Neuronal stem cell (in vitro differentiated cells): ENCODE results near the gene NKD2.

Experiments
- DNase-seq: peaks from one replicate; pipeline ENCODE4 v3.0.0-alpha.2; 2013; ENCODE audit warnings: low spot score
- H2AFZ ChIP-seq: one replicate; pipeline ENCODE4 v1.6.1; 2013; ENCODE audit warnings: mild to moderate bottlenecking, low read length, inconsistent platforms
- H2AK5ac ChIP-seq: 2 replicates; pipeline ENCODE4 v1.6.1; 2013; ENCODE audit warnings: low read depth, mild to moderate bottlenecking, inconsistent platforms, low read length, moderate library complexity, mixed read lengths
- H2BK120ac ChIP-seq: 2 replicates; pipeline ENCODE4 v1.6.1; 2013; ENCODE audit warnings: low read depth, mild to moderate bottlenecking, inconsistent platforms, low read length, moderate library complexity, mixed read lengths
- H2BK12ac ChIP-seq: one replicate; pipeline ENCODE4 v1.6.1; 2013; ENCODE audit warnings: low read length, inconsistent platforms
- H2BK15ac ChIP-seq: 2 replicates; pipeline ENCODE4 v1.6.1; 2013; ENCODE audit warnings: mild to moderate bottlenecking, low read length, inconsistent platforms, mixed read lengths
- H2BK5ac ChIP-seq: one replicate; pipeline ENCODE4 v1.6.1; 2013; ENCODE audit warnings: inconsistent platforms, mild to moderate bottlenecking, low read length, moderate library complexity
- H3K14ac ChIP-seq: one replicate; pipeline ENCODE4 v1.6.1; 2013; ENCODE audit warnings: low read length, inconsistent platforms
- H3K18ac ChIP-seq: 2 replicates; pipeline ENCODE4 v1.6.1; 2013; ENCODE audit warnings: low read length, inconsistent platforms
- H3K23ac ChIP-seq: 2 replicates; pipeline ENCODE4 v1.6.1; 2013; ENCODE audit warnings: low read depth, mild to moderate bottlenecking, mixed read lengths, low read length, inconsistent platforms; ENCODE audit not compliant: poor library complexity
- H3K27ac ChIP-seq: replicated peaks from 3 replicates; pipeline ENCODE4 v1.5.1; 2013; ENCODE audit warnings: low read length, inconsistent platforms
- H3K27me3 ChIP-seq, 3 experiments: 2 replicates each; pipeline ENCODE4 v1.6.1; 2013; ENCODE audit warnings: low read length in 3 of 3, mild to moderate bottlenecking in 2 of 3, inconsistent platforms in 1 of 3, low read depth in 1 of 3, mixed read lengths in 1 of 3, moderate library complexity in 1 of 3; ENCODE audit not compliant: control insufficient read depth in 3 of 3, insufficient read depth in 3 of 3
- H3K36me3 ChIP-seq, 2 donors: replicated peaks in 1 of 2; 2 replicates each; pipeline ENCODE4 v1.6.1; 2013; ENCODE audit warnings: low read length in 2 of 2; ENCODE audit not compliant: control insufficient read depth in 2 of 2, insufficient read depth in 2 of 2
- H3K4ac ChIP-seq: 2 replicates; pipeline ENCODE4 v1.6.1; 2013; ENCODE audit warnings: inconsistent platforms, mild to moderate bottlenecking, low read length, moderate library complexity
- H3K4me1 ChIP-seq, 2 donors: 1 replicate in 1 of 2; 2 replicates in 1 of 2; pipeline ENCODE4 v1.6.1; 2013; ENCODE audit warnings: low read length in 2 of 2, low read depth in 1 of 2; ENCODE audit not compliant: control insufficient read depth in 2 of 2, insufficient read depth in 1 of 2
- H3K4me2 ChIP-seq: one replicate; pipeline ENCODE4 v1.6.1; 2013; ENCODE audit warnings: mild to moderate bottlenecking, low read length, inconsistent platforms; ENCODE audit not compliant: insufficient read depth, poor library complexity, severe bottlenecking
- H3K4me3 ChIP-seq, 2 donors: 2 replicates each; pipeline ENCODE4 v1.5.1; 2013; ENCODE audit warnings: low read length in 2 of 2, mild to moderate bottlenecking in 2 of 2, inconsistent platforms in 1 of 2, moderate library complexity in 1 of 2
- H3K79me1 ChIP-seq: one replicate; pipeline ENCODE4 v1.6.1; 2013; ENCODE audit warnings: low read depth, mild to moderate bottlenecking, inconsistent platforms, low read length, moderate library complexity
- H3K9ac ChIP-seq: one replicate; pipeline ENCODE4 v1.6.1; 2013; ENCODE audit warnings: mild to moderate bottlenecking, low read depth, low read length, inconsistent platforms; ENCODE audit not compliant: poor library complexity
- H3K9me3 ChIP-seq, 2 donors: replicated peaks in 1 of 2; 2 replicates each; pipeline versions ENCODE3 to v1.6.1; 2013; ENCODE audit warnings: low read length in 2 of 2, mild to moderate bottlenecking in 2 of 2, inconsistent platforms in 1 of 2, low read depth in 1 of 2, mixed read lengths in 1 of 2, moderate library complexity in 1 of 2; ENCODE audit not compliant: control insufficient read depth in 2 of 2, insufficient read depth in 1 of 2
- H4K8ac ChIP-seq: one replicate; pipeline ENCODE4 v1.6.1; 2013; ENCODE audit warnings: low read depth, mild to moderate bottlenecking, inconsistent platforms, low read length, moderate library complexity
- H4K91ac ChIP-seq: one replicate; pipeline ENCODE4 v1.6.1; 2013; ENCODE audit warnings: low read length, low read depth, mild to moderate bottlenecking, inconsistent platforms; ENCODE audit not compliant: poor library complexity
- WGBS, 2 donors: extraction: QIAGEN DNeasy Blood & Tissue Kit; methylation state at CpG; one replicate each; pipeline ENCODE4 v1.1.7; 2013; ENCODE audit warnings: missing lambda C conversion rate in 2 of 2, mixed read lengths in 1 of 2; ENCODE audit not compliant: insufficient read length in 2 of 2, insufficient replicate concordance in 1 of 2; ENCODE audit errors: extremely low coverage in 2 of 2; 5-methylcytosine and 5-hydroxymethylcytosine counted together

Gene NKD2

DNA sequence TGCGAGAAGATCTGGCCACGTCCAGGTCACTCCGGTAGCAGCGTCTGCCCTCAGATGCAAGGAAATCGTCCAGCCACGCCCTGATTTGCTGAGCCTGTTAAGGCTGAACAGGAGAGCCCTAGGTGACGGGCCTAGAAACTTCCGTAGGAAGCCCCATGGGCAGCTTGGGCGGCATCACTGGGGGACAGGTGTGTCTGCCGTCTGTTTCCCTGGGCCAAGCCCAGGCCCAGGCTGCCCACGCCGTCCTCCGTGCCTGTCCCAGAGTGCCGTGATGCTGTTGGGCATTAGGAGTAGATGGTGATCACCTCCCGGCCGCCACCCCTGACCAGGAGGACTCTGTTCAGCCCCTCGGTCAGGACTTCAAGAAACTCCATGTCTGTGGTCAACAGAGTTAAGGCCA is 43.5 kb downstream of the NKD2 start:
- no peak overlapping the region for H2AK5ac ChIP-seq
- H2BK120ac ChIP-seq = no peak overlapping the region
- peaks cover 0 to 3% of the 10 kb centered on the region in 2 donors for H3K9me3 ChIP-seq
- no peak overlapping the region for H2BK5ac ChIP-seq
- no peak overlapping the region for H3K4ac ChIP-seq
- no peak overlapping the region for H2AFZ ChIP-seq
- no peak overlapping the region for H3K4me2 ChIP-seq
- H3K4me1 ChIP-seq = peaks cover 2 to 3% of the 10 kb centered on the region in 2 donors
- no peak overlapping the region for H4K8ac ChIP-seq
- no peak for DNase-seq
- H3K23ac ChIP-seq = no peak overlapping the region
- no peak overlapping the region for H3K18ac ChIP-seq
- H3K36me3 ChIP-seq = peaks cover 38 to 60% of the 10 kb centered on the region in 2 donors
- H2BK15ac ChIP-seq = no peak overlapping the region
- H3K27me3 ChIP-seq = no peaks in the 10 kb centered on the region
- no peak overlapping the region for H4K91ac ChIP-seq
- H3K27ac ChIP-seq = no peak overlapping the region
- H3K79me1 ChIP-seq = peaks cover 6% of the 10 kb centered on the region
- WGBS, 2 donors = no CpG with 5 or more reads among the region's 17 CpGs
- no peak overlapping the region for H3K4me3 ChIP-seq
- H3K9ac ChIP-seq = no peak overlapping the region
- no peak overlapping the region for H3K14ac ChIP-seq
- H2BK12ac ChIP-seq = no peak overlapping the region

DNA sequence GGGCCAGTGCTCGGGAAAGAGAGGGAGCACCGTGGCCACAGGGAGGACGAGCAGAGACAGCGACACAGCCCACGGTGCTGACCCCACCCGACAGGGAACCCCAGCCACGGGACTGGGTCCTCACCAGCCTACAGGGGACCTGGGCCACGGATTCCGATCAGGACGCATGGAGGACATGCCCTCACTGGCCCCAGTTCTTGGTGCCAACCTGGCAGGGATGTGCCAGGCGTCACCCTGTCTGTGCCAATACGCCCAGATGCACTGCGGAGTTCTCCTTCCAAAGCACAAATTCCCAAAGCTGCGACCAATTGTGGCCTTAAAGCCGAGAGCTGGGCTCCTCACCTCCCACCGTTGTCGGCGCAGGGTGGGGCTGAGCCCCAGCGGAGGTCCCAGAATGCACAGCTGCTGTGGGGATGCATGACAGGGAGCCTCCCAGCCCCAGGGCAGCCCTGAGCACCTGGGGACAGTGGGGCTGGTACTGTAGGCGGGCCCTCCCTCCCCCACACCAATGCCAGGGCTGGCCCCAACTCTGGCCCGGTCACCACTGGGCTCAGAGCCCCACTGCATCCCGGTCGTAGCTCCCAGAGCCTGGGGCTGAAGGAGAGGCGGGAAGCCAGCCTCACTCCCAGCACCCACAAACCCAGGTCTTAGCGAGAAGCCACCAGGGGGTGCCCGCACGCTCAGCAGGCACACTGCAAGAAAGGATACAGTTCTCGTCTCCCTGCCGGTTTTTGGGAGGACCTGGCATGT is 44.2 kb downstream of the NKD2 start:
- Histone ChIP-seq H3K9me3 (peaks cover 0 to 3% of the 10 kb centered on the region in 2 donors), H3K4me1 (peaks cover 2 to 3% of the 10 kb centered on the region in 2 donors), H2BK12ac (no peak overlapping the region), H3K27me3 (no peaks in the 10 kb centered on the region), H4K8ac (peak overlapping the region; percentile 75), H3K4me3 (no peak overlapping the region), H3K27ac (no peak overlapping the region), H3K23ac (peak overlapping the region; percentile 75), H2BK5ac (no peak overlapping the region), H3K18ac (no peak overlapping the region), H3K14ac (no peak overlapping the region), H2BK15ac (no peak overlapping the region), H3K79me1 (peaks cover 6% of the 10 kb centered on the region), H4K91ac (no peak overlapping the region), H2AFZ (no peak overlapping the region), H2AK5ac (no peak overlapping the region), H3K4ac (no peak overlapping the region), H3K36me3 (peaks cover 38 to 67% of the 10 kb centered on the region in 2 donors), H3K4me2 (no peak overlapping the region), H3K9ac (no peak overlapping the region), H2BK120ac (no peak overlapping the region)
- DNase-seq = no peak
- WGBS, 2 donors = no CpG with 5 or more reads among the region's 29 CpGs

- peaks cover 0 to 3% of the 10 kb centered on the region in 2 donors for H3K9me3 ChIP-seq
- no peak overlapping the region for H3K14ac ChIP-seq
- H2AFZ ChIP-seq = no peak overlapping the region
- H3K4me1 ChIP-seq = peaks cover 2 to 3% of the 10 kb centered on the region in 2 donors
- no peak overlapping the region for H2BK120ac ChIP-seq
- peak overlapping the region; percentile 21 for H3K18ac ChIP-seq
- H2BK12ac ChIP-seq = no peak overlapping the region
- WGBS, 2 donors = no CpG with 5 or more reads among the region's 32 CpGs
- H3K4ac ChIP-seq = no peak overlapping the region
- peaks cover 6% of the 10 kb centered on the region for H3K79me1 ChIP-seq
- H3K27ac ChIP-seq = no peak overlapping the region
- no peak overlapping the region for H3K4me2 ChIP-seq
- no peak overlapping the region for H3K9ac ChIP-seq
- H2BK5ac ChIP-seq = no peak overlapping the region
- H3K36me3 ChIP-seq = peaks cover 37 to 71% of the 10 kb centered on the region in 2 donors
- H4K91ac ChIP-seq = no peak overlapping the region
- peak overlapping the region; percentile 75 for H4K8ac ChIP-seq
- H2AK5ac ChIP-seq = no peak overlapping the region
- H2BK15ac ChIP-seq = no peak overlapping the region
- no peak for DNase-seq
- peak overlapping the region; percentile 83 for H3K23ac ChIP-seq
- no peaks in the 10 kb centered on the region for H3K27me3 ChIP-seq
- H3K4me3 ChIP-seq = no peak overlapping the region
These were observed 44.9 kb downstream of the NKD2 start for GRCh38 chr5:1053391-1054017.

DNA sequence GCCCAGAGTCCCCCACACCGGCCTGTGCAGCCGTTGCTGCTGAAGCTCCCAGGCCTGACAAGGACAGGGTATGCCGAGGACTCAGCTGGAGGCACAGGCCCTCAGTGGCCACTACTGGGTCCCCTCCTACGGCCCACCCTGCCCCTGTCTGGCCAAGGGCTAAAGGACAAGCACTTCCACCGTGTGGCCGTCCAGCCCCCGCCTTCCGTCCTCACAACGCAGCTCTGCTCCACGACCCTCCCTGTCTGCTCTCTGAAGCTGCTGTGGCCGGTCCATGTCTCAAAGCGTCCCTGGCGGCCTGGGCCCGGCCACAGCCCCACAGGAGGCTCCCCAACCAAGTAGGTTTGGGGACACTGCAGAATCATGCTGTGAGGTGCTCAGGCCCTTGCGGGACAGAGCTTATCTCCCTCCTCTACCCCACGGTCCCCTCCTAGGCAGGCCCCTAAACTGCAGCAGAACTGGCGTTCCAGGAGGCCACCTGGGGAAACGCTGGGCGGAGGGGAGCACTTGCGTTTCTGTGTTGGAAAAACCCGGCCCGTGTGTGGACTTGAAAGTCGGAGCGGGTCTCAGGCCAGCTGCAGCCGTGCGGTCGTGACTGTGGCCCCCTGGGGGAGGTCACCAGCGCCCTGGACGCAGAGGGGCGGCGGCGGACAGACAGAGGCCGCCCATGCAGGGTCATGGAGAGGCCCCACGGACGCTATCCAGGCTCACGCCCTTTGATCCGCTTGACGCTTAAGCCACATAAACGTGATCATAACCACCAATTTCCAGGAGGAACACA is 45.6 kb downstream of the NKD2 start:
- Histone ChIP-seq H3K4me3 (peak overlapping the region in 1 of 2 donors; percentile 43), H3K36me3 (peaks cover 38 to 78% of the 10 kb centered on the region in 2 donors), H3K4me2 (no peak overlapping the region), H2BK120ac (no peak overlapping the region), H3K4ac (no peak overlapping the region), H2BK5ac (no peak overlapping the region), H3K14ac (no peak overlapping the region), H3K27me3 (no peaks in the 10 kb centered on the region), H2AFZ (no peak overlapping the region), H2BK15ac (no peak overlapping the region), H2AK5ac (no peak overlapping the region), H2BK12ac (no peak overlapping the region), H4K8ac (no peak overlapping the region), H3K9me3 (peaks cover 0 to 3% of the 10 kb centered on the region in 2 donors), H3K4me1 (peaks cover 2 to 3% of the 10 kb centered on the region in 2 donors), H3K23ac (peak overlapping the region; percentile 83), H3K18ac (no peak overlapping the region), H4K91ac (no peak overlapping the region), H3K27ac (no peak overlapping the region), H3K79me1 (peaks cover 6% of the 10 kb centered on the region), H3K9ac (no peak overlapping the region)
- no CpG with 5 or more reads among the region's 39 CpGs for WGBS, 2 donors
- DNase-seq = no peak
